GM18519 (cell line): ENCODE data around the gene ZNRD2.

Source experiments
- ATAC-seq: cut with Tn5 transposase; IDR thresholded peaks from one replicate; pipeline ENCODE4 v1.9.1; 2021; ENCODE audit warnings: mild to moderate bottlenecking, moderate library complexity; ENCODE audit not compliant: unreplicated experiment, low FRiP score

ZNRD2 gene

DNA sequence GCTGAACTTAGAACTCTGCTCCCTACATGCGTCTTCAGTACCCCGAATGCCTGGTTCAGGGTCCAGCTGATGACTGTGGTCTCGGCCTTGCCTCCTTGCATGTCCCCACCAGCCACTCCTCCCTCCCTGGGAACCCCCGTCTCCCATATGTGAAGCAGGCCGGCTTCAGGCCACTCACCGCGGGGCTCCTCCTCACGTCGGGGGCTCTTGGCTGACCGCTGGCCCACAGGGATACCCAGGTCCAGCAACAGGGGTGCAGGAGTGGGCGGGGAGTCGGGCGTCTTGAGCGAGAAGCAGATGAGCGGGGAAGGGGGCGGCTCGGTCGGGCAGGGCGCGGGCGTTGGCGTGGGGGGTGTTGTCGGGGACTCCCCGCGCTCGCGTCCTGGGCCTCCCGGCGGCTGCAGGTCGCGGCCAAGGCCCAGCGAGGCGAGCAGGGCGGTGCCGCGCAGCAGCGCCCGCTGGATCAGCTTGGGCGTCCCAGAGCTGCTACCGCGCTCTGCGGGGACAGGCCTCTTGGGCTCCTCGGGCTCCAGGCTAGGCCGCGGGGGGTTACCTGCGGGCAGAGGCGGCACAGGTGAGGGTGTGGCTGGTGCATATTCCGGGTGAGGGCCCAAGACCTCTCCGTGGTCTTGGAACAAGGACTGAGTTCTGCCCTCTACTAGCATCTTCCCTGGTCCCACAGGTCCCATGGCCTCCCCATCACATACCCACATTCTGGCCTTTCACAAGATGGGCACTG lies 29.1 kb downstream of the ZNRD2 start:
- ATAC-seq: no peak

DNA sequence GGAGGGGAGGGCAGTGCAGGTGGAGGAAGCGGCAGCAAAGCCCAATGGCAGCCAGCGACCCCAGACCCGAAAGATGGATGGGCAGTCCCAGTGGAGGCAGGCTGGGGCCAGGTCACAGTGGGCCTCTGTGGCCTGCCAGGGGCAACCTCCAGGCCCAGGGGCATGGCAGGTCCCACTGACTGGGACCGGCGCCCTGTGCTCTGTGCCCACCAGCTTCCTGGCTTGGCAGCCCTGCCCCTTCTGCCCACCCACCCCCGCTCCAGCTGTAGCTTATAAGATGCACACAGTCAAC lies 29.6 kb downstream of the ZNRD2 start:
- ATAC-seq: no peak

DNA sequence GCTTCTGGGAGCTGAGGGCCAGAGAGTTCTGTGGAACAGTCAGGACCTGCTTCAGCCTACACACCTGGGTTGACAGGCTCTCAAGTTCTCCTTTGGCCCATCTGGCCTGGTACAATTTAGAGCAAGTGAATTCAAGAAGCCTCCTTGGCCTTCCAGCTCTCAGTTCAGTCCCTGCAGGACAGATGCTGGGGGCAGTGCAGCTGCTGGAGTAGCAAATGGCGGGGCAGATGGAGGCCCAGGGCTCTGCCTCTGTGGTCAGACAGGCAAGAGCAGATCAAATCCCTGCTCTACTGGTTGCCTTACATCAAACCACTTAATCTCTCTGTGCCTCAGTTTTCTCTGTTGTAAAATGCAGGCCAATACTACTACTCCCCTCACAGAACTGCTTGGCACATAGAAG lies 34.0 kb downstream of the ZNRD2 start:
- no peak for ATAC-seq

DNA sequence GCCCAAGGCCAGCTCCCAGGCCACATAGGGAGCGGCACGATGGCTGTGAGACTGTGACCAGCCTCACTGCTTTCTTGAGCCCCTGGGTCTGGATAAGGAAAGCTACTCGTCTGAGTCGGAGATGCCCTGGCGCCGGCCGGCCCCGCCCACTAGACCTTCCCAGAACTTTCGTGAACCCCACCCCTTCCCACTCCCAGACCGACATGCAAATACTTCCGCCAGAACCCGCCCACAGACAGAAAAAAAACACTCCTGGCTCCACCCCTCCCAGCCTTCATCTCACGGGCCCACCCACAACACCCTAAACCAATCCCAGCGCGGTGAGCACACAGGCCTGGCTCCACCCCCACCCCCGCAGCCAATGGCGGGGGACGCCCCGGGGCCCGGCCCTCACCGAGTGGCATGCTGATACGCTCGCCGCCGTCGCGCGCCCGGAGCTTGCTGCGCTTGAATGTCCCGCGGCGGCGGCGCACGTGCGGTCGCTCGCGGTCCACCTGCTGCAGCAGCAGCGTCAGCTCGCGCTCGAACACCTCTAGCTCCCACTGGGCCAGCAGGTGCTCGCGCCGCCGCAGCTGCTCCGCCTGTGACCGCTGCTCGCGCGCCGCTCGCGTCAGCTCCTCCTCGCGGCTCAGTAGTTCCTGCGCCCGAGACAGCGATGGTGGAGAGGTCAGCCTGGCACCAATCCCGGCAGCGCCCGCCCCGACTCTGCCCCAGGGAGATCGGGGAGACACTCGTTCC lies 36.8 kb downstream of the ZNRD2 start:
- no peak for ATAC-seq

DNA sequence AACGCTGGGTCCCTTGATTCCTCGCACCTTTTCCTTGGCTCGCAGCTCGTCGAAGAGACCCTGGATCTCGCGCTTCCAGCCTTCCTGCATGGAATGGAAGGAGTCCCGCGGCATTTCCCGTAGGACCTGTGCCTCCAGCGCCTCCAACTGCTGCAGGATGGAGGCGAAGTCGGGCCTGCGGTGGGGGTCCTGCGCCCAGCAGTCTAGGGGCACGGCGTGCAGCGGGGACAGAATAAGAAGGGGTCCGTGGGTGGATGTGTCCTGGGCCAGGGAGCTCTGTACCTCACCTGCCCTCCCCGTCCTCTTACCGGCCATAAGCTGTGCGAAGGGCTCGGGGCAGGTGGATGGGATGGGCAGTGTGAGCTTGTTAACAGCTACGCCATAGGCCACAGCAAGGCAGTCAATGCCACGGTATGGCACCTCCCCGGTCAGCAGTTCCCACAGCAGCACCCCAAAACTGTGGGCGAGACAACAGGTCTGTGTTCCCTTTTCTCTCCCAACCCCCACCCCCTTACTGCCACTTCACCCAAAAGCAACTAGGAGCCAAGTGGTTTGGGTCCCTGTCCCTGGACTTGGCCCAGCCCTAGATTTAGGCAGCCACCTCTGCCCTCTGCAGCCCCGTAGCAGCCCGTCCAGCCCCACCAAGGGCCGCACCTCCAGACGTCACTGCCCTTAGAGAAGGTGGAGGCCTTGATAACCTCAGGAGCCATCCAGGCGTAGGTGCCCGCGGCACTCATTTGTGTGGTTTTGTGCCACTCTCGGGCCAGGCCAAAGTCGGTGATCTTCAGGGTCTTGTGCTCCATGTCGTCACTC lies 37.5 kb downstream of the ZNRD2 start:
- ATAC-seq: no peak

DNA sequence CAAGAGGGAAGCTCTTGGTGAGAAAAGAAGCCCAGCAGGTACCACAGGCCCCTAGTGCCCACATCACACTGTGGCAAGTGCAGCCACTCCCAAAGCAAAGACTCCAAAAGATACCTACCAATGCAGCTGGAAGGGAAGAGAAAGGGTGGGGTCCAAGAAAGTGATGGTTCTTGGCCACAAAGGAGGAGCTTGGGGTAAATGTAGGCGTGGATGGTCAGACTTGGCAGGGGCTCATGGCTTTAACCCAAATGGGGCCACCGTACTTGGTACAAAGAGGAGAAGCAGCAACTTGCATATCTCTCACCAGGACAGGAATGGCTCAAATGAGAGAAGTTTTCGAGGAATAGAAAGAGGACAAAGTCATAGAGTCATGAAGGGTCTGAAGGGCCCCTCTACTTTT lies 39.0 kb downstream of the ZNRD2 start:
- ATAC-seq: no peak

DNA sequence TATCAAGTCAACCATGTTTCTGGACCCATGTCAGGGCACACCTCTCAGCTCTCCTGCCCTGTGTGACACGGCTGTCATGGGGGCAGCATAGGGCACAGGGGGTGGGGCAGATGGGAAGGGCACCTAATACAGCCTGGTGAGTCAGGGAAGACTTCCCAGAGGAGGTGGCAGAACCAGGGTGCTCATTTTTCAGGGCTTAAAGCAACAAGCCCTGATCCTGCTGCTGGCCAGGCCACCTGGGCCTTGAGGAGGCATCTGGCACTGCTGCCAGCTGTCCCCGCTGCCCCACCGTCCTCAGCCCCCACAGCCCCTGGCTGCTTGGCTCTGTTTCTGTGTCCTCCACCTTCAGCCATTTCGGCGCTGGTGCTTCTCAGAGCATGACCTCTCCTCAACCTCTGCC lies 39.4 kb downstream of the ZNRD2 start:
- no peak for ATAC-seq

DNA sequence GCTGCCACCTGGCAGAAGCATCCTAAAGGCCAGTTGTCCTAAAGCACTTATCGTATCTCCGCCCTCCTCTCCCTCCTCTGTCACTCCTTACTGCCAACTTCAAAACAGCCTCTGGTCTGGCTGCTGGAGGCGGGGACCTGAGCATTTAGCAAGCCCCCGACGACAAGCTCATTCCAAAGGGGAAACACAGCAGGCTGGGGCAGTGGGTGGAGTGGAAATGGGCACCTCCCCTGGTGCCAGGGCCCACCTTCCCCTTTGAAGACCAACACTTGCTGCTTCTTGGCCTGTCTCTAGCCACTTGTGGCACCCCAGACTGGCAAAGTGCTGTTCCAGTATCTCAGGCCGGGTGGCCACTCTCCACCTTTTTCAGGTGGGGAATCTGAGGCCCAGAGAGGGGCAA lies 40.1 kb downstream of the ZNRD2 start:
- no peak for ATAC-seq

DNA sequence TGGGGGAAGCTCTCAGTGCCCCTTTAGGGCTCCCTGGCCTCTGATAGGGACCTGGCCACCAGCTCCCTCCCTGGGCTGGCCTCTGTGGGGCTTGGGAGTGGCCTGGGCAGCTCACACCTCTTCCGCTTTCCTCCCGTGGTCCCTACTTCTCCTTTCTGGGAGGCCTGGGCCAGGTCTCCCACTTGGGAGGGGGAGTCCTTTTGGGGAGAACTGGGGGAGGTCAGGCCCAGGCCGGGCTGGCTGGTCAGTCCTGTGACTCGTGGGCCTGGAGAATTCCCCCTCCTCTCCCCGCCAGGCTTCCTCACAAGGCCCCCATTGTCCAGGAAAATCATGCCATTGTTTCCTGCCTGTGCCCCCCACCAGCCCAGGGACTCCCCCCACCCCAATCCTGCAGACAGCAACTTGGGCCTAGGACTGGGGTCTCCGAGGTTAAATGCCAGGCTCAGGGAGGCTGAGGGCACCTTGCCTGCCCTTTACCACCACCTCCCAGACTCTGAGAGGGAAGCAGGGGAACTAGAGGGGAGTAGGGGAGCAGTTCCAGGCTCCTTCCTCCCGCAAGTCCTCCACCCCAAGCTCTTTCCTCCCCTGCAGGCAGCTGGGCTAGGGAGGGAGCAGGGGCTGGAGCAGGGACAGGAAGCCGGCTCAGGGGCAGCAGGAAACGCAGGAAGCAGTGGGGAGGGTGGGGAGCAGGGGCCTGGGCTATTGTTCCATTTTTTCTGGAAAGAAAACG lies 40.9 kb downstream of the ZNRD2 start:
- no peak for ATAC-seq

DNA sequence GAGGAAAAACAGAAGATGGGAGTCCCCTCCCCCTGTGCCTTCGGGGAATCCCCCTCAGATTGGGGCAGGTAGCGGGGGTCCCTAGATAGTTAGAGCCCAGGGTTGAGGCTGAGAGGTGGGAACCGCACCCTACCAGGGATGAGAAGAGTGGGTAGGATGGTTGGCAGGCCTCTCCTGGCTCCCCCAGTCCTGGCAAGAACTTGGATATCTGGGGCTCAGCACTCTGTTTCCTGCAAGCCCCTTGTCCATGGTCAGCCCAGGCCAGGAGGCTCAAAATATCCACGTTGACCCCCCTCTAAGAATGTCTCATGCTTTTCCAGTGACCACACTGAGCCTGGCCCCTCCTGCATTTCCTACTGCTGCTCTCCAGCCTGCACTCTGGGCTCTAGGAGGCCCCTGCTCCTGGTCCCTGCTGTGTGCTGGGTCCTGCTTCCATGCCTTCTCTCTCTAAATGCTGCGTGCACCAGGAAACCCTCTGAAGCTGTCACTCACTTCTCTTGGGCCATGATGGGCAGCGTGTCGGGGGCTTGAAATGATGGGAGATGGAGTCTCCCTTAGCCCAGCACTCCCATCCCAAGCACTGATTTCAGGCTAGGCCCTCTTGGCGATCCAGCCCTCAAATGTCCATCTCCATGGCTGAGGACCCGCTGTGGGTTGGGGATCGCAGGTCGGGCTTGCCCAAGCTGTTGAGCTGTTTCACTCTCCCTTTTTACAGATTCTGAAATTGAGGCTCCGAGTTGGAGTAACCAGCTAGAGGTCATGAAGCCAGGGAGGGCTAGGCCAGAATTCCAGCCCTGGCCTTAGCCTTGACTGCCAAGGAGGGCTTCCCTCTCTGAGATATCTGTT lies 41.7 kb downstream of the ZNRD2 start:
- no peak for ATAC-seq

DNA sequence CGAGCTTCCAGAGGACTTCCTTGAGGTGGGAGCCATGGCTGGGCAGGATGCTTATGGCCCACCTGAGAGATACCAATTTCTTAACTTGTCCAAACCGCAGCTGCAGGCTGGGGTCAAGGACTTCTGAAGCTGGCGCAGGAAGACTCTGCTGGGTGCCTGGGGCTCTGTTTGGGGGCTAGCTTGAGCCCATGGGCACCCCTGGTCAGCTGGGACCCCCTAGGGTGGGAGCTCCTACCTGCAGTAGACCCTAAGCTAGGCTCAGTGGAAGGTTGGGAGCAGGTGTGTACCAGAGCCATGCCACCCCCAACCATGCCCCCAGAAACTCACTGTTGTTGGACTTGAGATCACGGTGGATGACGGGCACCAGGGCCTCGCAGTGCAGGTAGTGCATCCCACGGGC lies 42.4 kb downstream of the ZNRD2 start:
- no peak for ATAC-seq

DNA sequence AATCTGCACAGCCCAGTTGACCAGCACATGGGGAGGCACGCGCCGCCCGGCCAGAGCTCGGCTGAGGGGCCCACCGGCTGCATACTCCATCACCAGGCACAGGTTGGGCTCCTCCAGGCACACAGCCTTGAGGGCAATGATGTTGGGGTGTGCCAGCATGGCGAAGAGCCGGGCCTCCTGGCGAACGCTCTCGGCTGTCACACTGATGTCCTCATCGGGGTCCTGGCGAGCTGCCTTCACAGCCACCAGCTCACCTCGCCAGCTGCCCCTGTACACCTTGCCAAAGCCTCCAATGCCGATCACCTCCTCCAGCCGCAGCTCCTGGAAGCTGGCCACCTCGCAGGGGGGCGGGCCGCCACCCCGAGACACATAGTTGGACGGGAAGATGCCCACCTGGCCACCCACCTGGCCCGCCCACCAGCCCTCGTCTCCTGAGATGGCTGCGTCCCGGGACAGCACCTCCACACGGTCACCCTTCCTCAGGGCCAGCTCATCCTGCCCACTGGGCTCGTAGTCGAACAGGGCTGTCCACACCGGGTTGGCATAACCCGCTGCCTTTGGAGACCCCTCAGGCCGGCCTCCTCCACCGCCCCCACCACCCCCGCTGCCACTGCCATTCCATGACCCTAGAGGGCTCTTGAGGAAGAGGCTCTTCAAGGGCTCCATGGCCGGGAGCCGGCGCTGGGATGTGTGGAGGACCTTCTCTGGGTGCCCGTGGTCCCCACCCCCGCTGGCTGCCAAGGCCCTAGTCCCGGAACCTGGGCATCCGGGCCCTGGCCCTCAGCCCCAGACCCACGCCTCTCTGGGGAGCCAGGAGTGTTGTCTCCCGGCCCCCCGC lies 43.0 kb downstream of the ZNRD2 start:
- no peak for ATAC-seq

DNA sequence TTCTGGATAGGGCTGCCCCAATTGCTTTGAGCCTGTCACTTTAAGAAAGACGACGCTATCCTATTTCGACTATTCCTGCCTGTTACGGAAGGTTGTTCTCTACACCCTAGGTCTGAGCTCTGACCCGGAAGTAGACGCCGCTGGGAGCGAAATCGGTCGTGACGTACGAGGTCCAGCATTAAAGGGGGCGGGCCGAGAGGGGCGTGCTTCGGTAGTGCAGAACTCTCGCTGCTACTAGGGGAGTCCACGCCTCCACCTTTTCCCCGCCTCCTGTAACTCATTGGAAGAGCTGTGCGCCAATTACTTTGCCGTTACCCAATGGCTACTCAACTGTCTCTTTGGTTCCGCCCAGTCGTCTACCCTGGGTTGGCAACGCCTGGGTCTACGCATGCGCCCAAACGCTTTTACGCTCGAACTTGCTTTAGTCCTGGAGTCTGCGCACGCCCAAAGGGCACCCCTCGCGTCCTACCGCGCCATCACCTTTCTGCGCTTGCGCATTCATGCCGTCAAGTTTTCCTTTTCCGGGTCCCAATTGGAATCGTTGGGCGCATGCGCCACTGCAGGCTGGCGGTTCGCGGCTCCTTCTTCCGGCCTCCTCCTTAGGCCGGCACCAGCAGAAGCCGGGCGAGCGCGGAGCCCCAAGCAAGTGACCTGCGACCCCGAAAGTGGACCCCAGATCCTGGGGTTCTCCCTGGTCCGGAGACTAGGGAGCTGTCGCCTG lies 45.1 kb downstream of the ZNRD2 start, which contains the start of gene PCNX3:
Gene PCNX3 (plus strand): TSS at position 548 of the 721 bp plus-strand sequence. CDS start 536 bp downstream, outside the sequence.
- ATAC-seq: peak; percentile 66

DNA sequence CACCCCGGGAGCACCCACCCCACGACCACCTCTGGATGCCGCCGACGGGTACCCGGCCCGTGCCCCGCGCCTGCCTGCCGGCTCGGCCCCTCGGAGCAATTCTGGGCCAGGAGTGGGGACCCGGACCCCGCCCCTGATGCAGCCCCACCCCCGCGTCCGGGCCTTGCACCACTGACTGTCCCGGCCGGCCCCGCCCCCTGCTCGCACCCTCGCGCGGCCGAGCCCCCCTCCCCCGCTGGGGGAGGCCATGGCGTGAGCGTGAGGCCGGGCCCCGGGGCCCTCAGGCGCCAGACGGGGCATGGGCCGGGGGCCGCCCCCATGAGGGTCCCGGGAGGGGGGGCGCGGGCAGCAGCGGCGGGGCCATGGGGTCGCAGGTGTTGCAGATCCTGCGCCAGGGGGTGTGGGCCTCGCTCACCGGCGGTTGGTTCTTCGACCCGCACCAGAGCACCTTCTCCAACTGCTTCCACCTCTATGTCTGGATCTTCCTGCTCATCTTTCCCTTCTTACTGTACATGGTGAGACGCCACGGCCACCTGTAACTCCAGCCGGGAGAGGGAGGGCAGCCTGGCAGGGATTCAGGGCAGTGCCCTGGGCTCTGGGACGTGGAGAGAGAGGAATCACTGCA lies 45.8 kb downstream of the ZNRD2 start:
- no peak for ATAC-seq

DNA sequence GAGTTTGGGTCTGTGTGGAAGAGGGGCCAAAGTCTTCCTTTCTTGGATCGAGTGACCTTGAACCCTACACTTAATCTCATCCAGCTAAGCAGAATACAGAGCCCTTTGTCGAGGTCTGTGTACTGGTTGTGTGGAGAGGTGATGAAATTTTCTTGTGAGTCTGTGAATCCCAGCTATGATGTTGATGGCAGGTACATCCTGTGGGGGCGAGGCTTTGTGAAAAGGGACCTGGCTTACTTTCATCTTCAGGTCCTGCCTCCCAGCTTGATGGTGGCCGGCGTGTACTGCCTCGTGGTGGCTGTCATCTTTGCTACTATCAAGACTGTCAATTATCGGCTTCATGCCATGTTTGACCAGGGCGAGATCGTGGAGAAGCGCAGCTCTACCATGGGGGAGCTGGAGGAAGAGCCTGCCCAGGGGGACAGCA lies 46.3 kb downstream of the ZNRD2 start:
- ATAC-seq: no peak

DNA sequence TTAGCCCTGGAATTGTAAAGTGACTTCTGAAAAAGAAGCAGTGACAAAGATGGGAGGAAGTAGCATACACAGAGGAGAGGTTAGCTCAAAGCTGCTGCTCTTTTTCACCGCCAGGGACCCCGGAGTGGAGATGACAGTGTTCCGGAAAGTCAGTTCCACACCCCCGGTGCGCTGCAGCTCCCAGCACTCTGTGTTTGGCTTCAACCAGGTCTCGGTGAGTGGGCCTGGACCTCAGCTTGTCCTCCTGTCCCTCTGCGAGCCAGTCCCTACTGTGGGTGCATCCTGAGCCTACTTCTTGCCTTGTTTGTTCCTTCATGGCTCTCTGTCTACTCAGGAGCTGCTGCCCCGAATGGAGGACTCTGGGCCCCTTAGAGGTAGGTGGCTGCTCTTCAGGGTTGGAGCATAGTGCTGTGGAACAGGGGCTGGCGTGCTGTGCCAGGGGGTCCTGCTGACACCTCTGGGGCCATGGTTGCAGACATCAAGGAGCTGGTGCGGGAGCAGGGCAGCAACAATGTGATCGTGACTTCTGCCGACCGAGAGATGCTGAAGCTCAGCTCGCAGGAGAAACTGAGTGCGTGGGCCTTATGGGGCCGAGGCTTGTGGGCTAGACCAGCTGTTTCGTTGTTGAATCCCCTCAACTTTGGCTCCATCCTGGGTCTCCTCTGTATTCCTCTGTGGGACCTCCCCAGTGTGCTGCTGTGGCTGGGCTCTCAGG lies 47.0 kb downstream of the ZNRD2 start:
- no peak for ATAC-seq
